CD4-positive, alpha-beta T cell treated with Interleukin-1 beta for 1 hour (primary cell): ENCODE measurements around the gene GLRX5.

Experiments used
- DNase-seq, 2 donors: peaks; one replicate each; pipeline ENCODE4 v3.0.0-alpha.2; 2020 to 2022

Gene GLRX5

DNA sequence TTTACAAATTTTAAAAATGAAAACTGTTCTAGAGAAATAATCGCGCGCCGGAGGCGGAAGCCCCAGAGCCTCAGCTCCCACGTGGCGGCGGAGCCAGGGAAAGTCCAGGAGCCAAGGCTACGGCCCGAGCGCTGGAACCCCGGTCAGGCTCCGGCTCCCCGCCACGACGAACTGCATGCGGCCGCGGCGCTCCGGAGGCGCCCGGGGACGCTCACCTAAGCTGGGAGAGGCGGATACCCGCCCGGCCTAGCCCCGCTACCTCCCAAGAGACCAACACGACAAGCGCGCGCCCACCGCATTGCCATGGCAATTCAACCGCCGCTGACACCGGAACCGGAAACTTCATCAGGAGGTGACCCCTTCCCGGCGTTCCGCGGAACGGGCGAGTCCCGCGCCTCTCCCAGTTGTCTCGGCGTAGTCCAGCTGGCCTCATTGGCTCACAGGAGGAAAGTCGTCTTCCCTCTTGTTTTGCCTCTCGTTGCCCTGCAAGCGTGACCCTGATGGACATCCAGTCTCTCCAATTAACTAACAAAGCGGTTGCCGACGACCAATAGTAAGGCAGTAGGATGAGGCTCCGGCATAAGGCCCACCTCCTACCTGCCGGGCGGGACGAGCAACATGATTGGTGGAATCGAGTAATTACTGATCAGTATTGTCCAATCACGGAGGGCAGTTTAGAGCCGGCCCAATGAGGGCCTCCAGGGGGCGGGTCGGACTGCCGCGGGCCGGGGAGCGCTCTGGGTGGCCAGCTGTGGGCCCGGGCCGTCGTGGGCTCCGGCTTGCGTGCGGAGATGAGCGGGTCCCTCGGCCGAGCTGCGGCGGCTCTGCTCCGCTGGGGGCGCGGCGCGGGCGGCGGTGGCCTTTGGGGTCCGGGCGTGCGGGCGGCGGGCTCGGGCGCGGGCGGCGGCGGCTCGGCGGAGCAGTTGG, at the start of gene GLRX5:
Gene GLRX5, plus strand, starts transcription at position 752 of the 927 bp plus-strand sequence. Its CDS starts 40 bp downstream, at position 792.
- DNase-seq: peak; percentile 99 to 100

DNA sequence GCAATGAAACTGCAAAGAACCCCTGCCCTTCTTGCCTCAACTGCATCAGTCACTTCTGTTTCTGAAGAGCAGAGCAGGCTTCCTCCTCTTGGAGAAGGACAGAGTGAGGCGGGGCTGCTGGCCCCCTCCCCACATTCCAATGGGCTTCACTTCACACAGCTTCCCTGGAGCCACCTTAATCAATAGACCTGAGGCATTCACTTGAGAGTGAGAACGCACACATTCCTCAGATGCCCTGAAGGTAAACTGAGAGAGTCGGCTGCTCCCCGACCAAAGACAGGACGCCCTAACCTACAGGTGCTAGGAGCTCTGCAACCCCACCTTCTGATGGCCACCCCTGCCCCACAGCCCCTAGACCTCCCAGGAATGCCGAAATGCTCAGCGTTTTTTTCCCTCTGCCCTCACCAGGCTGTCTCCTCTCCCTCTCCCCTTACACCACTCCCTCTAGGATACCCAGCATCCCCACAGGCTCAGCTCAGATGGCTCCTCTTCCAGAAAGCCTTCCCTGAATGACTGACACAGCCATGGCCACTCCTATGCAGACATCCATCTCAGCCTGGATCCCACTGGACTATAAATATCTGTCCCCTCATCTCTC, 49.5 kb upstream of the GLRX5 start:
- no peak for DNase-seq

DNA sequence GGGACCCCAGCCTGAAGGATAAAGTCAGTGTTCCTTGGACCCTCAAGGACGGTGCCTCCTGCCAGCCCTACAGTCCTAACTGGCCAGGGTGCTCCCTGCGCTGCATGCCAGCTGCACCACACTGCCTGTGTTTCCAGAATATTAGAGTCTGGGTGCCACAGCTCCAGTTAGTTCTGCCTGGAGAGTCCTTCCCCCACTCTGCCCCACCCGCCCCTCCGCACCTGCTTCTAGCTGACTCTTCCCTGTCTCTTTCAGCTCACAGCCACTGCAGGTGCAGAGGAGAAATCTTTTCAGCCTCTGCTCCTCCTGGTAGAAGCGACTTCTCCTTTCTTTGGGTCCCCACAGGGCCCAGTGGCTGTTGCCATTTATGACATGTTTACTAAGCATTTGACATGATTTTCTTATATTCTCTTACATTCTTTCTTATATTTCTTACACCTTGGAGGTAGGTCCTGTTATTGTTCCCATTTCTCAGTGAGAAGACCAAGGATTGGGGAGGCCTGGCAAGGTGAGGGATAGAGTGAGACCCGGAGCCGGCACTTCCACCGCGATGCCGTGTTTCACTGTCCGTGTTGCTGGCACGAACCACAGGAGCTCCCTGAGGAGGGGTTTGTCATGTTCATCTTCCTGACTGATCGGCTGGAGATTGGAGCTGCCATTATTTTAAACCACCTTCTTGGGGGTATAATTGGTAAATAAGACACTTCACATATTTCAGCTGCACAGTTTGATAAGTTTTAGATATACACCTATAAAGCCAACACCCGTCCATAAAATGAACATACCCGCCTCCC, 47.8 kb upstream of the GLRX5 start:
- peak in 1 of 2 donors; percentile 41 for DNase-seq

DNA sequence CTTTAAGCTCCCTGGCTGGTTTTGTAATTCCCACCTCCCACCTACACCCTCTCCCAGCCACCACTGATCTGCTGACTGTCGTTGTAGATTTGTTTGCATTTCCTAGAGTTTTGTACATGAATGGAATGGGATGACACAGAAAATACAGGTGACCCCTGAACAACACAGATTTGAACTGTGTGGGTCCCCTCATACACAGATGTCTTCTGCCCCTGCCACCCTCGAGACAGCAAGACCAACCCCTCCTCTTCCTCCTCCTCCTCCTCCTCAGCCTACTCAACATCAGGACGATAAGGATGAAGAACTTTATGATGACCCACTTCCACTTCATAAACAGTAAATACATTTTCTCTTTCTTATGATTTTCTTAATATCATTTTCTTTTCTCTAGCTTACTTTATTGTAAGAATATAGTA, 47.2 kb upstream of the GLRX5 start:
- DNase-seq: no peak

DNA sequence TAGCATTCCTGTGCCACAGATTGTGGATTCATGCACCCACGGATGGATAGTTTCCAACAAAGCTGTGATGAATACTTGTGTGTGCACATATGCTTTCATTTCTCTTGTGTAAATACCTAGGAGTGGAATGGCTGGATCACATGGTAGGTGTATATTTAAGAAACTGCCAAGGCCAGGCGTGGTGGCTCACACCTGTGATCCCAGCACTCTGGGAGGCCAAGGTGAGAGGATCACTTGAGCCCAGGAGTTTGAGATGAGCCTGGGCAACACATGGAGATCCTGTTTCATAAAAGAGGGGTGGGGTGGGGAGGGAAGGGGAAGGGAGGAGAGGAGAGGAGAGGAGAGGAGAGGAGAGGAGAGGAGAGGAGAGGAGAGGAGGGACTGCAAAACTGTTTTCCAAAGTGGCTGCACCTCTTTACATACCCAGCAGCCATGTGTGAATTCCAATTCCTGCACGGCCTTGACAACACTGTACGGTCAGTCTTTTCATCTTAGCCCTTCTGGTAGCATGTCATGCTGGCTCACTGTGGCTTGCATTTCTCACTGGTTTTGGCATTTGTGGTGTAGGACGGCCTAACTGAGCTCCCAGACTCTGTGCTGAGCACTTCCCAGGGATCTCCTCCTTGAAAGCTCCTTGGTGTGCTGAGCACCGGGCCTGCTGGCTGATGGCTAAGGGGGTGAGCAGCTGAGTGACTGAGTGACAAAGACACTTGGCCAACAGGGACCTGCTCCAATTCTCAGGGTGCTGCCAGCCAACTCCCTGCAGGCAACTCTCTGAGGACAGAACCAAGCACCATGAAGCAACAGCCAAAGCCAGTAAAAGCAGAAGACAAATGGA, 46.3 kb upstream of the GLRX5 start:
- no peak for DNase-seq

DNA sequence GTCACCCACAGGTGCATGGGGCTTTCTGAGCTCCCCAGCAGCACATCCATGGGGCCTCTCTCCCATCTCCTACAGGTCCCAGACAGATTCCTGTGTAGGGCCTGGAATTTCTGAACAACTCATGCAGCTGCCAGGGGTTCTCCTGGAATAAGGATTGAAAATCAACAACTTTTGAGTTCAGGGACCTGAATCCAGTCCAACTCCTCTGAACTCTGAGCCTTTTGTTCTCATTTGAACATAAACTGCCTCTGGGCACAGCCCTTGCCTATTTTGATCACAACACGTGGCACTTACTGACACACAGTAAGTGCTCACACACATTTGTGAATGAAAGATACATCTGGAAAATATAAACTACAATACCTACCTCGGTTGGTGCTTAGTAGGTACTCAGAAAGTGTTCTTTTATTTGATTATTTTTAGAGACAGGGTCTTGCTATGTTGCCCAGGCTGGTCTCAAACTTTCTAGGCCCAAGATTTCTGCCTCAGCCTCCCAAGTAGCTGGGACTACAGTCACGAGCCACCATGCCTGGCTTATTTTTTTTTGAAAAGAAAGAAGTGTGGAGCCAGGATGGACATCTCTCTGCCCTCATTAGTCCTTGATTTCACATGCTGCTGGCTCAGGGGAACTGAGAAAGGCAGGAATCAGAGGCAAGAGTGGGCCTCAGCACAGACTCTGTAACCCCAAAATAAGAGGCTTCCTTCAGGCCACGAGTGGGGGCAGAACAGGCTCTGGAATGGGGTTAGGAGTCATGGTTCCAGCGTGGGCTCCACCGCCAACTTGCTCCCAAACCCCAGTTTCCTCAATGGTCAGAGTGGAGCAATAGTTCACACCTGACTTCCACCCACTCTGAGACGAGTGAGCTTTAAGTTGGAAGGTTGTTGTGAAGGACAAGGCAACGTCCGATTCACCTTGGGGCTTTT, 45.4 kb upstream of the GLRX5 start:
- DNase-seq: no peak

DNA sequence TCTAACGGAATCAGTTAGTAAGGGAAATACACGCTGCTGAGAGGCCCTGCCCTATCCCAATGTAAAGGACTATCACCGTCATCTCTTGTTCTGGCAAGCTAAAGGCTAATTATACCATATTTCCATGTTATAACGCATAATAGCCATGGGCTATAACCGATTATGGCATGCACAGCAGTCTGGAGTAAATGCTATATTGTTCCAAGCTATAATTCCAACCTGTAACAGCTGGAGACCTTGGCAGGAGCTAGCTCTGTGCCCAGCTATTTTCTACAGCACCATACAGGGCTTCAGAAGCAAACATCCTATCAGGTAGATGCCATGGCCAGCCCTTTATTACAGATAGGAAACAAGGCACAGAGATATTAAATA, 44.7 kb upstream of the GLRX5 start:
- no peak for DNase-seq

DNA sequence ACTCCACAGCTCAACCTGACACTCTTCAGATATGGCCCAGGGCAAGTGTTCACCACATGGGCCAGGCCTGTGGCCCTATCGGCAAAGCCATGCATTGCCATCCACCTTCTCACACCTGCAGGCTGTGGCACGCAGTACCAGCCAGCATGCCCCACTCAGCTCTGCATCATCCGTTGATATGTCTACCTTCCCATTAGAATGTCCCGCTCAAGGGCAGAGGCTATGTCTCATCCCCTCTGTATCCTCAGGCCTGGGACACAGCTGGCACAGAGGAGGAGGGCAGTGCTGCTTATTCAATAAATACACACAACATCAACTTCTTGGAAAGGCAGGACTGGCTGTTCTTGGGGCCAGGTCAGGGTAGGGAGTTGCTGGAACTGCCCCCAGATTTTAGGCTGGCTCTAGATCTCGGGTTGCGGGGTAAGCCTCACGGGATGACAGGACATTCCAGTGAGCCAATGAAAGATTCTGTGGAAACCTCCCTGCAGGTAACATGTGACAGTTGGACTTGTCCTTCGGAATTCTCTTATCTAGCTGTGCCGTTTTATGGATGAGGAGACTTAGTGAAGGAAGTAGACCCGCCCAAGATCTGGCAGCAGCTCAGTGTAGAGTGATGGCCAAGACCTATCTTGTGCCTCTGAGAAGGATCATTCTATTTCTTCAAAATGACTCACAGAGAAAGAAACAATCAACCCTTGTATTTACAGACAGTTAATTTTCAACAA, 44.0 kb upstream of the GLRX5 start:
- DNase-seq: no peak

DNA sequence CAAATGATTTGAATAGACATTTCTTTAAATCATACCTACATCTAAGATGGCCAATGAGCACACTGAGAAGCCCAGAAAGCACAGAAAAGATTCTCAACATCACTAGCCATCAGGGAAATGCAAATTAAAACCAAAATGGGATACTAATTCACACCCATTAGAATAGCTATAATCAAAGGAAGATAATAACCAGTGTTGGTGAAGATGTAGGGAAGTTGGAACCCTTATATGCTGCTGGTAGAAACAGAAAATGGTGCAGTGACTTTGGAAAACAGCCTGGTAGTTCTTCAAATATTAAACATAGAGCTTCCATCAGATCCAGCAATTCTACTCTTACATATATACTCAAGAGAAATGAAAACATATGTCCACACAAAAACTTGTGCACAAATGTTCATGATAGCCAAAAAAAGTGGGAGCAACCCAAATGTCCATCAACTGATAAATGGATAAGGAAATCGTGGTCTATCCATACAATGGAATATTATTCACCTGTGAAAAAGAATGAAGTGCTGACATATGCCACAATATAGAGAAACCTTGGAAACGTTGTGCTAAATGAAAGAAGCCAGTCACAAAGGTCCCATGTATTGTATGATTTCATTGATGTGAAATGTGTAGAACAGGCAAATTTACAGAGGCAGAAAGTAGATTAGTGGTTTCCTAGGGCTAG, 42.8 kb upstream of the GLRX5 start:
- DNase-seq: no peak

DNA sequence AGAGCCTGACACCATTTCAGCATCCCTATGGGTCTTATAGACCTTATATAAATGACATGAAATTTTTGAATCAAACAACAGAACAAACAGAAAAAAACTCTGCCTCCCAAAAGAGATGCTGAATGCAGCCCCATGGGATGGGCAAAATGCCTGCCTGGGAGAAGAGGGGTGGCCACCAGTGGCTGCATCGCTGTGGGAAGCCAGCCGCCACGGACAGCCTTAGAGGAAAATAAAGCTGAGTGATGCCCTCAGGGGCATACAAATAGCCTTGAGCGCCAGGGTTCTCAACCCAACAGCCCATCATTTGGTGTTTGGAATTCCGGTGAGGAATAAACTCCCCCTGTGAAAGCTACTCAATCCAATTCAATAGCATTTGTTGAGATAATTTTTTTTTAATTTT, 41.3 kb upstream of the GLRX5 start:
- DNase-seq: no peak

DNA sequence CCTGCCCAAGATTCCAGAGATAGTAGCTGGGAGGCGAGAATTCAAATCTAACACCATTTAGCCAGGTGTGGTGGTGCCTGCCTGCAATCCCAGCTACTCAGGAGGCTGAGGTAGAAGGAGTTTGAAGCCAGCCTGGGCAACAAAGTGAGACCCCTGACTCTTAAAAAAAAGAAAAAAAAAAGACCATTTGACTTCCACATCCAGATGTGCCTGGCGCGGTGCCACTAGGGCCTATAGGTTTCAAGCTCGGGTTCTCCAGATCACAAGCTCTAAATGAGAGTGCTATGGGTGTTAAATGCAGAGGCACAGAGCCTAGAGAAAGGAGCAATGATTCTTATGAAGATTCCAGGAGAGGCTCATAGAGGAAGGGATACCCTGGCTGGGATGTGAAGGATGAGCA, 40.9 kb upstream of the GLRX5 start:
- no peak for DNase-seq

DNA sequence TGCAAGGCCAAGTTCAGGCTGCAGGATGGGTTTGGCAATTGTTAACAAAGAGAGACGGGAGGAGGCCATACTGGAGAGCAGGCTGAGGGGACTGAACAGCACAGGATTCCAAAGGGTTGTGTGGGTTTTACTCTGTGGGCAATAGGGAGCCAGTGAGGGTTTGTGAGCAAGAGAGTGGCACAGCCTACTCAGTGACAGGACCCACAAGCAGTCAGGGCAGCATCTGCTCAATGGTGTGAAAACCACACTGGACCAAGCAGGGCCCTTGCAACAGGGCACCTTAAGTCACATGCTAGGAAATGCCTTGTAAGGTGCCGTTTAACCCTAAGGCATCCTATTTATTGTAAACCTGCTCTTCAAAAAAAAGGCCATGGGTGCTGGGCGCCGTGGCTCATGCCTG, 40.4 kb upstream of the GLRX5 start:
- no peak for DNase-seq

DNA sequence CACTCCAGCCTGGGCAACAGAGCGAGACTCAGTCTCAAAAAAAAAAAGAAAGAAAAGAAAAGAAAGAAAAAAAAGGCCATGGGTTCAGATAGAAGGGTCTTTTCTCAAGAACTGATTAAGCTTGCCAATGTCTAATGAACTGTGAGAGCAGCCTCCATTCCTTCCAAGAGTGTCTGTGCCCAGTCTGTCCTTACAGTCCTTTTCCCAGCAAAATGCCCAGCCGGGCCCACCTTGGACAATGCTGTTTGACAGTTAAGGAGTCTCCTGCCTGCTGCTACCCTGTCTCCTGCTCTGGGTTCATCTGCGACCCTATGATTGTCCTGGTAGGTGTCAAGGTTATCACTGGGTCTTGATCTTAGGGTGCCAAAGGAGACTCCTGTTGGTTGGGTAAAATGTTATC, 39.8 kb upstream of the GLRX5 start:
- DNase-seq: no peak

DNA sequence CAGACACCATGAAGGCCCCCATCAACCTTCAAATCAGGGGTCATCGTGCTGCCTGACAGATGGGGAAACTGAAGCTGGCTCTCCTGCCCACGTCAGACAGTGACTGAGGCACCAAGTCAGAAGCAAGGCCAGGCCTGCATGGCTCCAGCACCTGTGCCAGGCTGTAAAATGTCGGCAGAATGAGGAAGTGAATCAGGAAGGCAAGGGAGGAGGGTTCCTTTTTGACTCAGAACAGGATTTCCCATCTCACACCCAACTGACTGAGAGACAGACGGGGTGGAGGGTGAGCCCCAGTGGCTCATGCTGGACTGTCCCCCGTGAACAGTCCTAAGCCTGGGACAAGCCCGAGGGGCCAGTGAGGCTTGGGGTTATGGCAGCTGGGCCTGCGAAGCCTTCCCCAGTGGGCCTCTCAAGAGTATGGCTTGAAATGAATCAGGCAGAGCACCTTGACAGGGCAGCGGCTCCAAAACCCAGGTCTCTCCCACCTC, 39.3 kb upstream of the GLRX5 start:
- DNase-seq: peak; percentile 30 to 72

DNA sequence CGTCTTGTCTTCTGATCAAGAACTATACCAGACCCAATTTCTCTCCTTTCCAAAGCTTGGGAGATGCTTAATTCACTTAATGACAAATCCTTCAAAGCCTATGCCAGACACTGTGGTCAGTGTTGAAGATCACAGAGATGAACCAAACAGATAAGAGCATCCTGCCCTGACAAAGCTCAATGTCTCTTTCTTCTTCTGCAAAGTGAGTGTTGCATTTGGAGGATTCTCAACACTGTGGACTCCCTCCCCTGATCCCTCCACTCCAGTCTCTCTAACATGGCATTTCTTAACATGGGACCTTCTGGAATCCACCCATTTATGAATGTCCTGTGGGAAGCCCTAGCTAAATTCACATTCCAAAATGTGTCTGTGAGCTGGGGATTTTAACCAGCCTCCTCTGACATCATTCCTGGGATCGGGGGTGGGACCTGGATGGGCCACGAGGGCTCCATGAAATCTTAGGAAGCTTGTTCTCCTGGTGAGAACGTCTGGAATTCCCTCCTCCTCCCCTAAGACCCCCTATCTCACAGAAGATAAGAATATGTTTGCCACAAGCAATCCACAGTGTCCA, 38.7 kb upstream of the GLRX5 start:
- no peak for DNase-seq

DNA sequence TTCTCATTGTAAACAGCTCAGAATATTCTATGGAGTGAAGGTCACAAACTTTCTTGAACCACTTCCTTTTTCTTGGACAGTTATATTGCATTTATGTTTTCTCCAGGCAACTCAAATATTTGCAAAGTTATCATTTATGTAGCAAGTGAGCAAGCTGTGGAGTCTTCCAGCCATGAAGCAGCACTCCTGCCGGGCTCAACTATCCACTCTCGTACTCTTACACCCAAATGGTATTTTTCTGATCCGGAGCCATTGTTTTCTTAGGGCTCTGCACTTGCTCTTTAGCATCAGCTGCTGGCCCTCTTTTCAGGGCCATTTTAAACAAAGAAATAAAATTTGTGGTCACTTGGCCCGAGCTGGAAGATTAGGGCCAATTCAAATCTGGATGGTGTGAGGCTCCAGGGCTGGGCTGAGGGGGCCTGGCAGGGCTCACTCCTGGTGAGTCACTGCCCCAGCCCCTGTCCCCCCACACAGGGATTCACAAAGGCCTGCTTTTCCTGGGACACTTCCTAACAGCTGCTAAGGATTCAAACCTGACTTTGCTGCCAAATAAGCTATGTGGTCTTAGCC, 38.1 kb upstream of the GLRX5 start:
- no peak for DNase-seq

DNA sequence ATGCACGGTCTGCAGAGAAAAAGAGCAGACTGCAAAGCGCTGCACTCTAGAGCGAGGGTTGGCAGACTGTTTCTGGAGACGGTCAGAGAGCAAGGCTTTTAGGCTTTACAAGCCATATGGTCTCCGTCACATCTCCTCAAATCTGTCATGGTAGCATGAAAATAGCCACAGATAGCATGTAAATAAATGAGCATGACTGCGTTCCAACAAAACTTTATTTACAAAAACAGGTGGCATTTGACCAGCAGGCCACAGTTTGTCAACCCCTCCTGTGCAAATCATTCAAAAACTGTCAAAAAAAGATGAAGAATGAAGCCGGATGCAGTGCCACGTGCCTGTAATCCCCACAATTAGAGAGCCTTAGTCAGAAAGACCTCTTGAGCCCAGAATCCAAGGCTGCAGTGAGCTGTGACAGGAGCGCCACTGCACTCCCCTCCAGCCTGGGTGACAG, 37.3 kb upstream of the GLRX5 start:
- DNase-seq: no peak

DNA sequence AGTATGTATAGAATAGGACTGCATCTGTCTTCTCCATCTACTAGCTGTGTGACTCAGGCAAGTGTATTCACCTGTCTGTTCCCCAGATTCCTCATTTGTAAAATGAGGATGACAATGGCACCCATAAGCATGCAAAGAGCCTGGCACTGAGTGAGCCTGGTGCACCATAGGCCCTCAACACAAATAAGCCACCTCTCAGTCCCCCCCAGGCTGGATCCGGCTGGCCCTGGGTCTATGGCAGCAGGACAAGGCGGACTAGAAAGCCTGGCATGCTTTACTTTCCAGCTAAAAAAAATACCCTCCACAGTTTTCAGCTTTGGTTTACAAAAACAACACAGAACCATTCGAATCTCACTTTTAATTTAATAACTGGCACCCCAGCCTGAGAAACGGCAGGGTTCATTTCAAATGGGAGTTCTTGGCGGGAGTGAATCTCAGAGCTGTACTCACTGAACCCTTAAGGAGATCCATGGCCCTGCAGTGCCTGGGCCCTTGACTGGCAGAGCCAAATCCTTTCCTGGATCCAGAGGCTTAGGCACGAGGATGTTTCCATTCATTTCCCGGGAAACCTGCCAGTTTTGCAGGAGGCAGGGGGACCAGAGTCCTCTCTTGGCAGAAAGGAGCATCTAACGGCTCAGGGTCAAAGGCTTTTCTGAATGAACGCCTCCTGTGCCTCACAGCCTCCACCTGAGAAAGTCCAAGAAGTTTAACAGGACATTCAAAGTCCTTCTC, 36.1 kb upstream of the GLRX5 start:
- DNase-seq: no peak

DNA sequence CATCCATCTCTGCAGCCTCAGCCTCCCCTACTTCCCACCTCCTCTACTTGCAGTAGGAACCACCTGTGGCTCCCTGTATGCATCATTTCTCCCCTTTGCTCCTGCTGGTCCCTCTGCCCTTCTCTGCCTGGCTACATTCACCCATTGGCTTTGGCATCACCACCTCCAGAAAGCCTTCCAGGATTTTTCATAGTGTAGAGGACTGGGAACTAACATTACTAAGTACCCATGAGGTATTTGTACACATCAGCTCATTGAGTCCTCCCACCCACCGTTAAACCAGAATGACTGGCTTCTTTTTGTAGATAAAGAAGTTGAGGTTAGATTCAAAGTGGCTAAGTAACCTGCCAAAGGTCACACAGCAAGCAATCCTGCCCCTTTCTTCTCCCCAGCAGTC, 35.5 kb upstream of the GLRX5 start:
- DNase-seq: no peak
